A673 (cell line): ENCODE results near the gene PDZD4. TPM values are rescaled to one million over a fixed set of nuclear protein-coding genes. Genes with fewer than 3 reads are reported as not detected.

ENCODE experiments used
- BruUV-seq: library from RNA; stranded (reverse); fragments of 400-500 nt; replicated peaks from 2 replicates; lab custom pipeline; 2021; lab: Mats Ljungman, UMichigan
- CTCF ChIA-PET: fragments of 300-600 bp; sonication (Branson Sonifier 250); formaldehyde crosslinking; loops from one replicate; lab custom pipeline; 2022; ENCODE audit warnings: antibody characterized with exemption; lab: Charles Lee
- POLR2A ChIA-PET: fragments of 300-600 bp; sonication (Branson Sonifier 250); formaldehyde crosslinking; loops from one replicate; lab custom pipeline; 2022; ENCODE audit warnings: antibody characterized with exemption; ENCODE audit not compliant: low non-redundant PET; lab: Charles Lee
- DNase-seq: peaks from one replicate; pipeline ENCODE4 v3.0.0-alpha.2; 2015; ENCODE audit warnings: low spot score
- H3K27ac ChIP-seq: fragments of 200-600 bp; sonication (generic); 2 replicates; pipeline ENCODE4 v1.5.1; 2016; ENCODE audit warnings: mixed run types, low read depth, mild to moderate bottlenecking, mixed read lengths, antibody characterized with exemption, low read length; ENCODE audit not compliant: poor library complexity, severe bottlenecking
- H3K27me3 ChIP-seq: fragments of 200-600 bp; sonication (generic); replicated peaks from 2 replicates; pipeline ENCODE4 v1.6.1; 2017; ENCODE audit warnings: mixed run types, low read depth, mild to moderate bottlenecking, mixed read lengths, antibody characterized with exemption, low read length; ENCODE audit not compliant: insufficient read depth, poor library complexity
- H3K36me3 ChIP-seq: fragments of 200-600 bp; sonication (generic); 2 replicates; pipeline ENCODE4 v1.6.1; 2016; ENCODE audit warnings: mixed run types, mild to moderate bottlenecking, mixed read lengths, antibody characterized with exemption, low read length; ENCODE audit not compliant: insufficient read depth, poor library complexity, severe bottlenecking
- H3K4me1 ChIP-seq: fragments of 200-600 bp; sonication (generic); 2 replicates; pipeline ENCODE4 v1.6.1; 2017; ENCODE audit warnings: mixed run types, mild to moderate bottlenecking, mixed read lengths, antibody characterized with exemption, low read length; ENCODE audit not compliant: insufficient read depth, poor library complexity, severe bottlenecking
- H3K4me3 ChIP-seq: fragments of 200-600 bp; sonication (generic); 2 replicates; pipeline ENCODE4 v1.5.1; 2016; ENCODE audit warnings: low read depth, mixed run types, mild to moderate bottlenecking, mixed read lengths, low read length; ENCODE audit not compliant: poor library complexity, severe bottlenecking
- H3K9me3 ChIP-seq: fragments of 200-600 bp; sonication (generic); 2 replicates; pipeline ENCODE4 v1.6.1; 2016; ENCODE audit warnings: mixed run types, low read depth, mild to moderate bottlenecking, mixed read lengths, antibody characterized with exemption, low read length; ENCODE audit not compliant: poor library complexity, severe bottlenecking
- EZH2 ChIP-seq: fragments of 200-600 bp; sonication (generic); IDR thresholded peaks from 2 replicates; pipeline ENCODE4 v1.6.1; 2017; ENCODE audit warnings: borderline replicate concordance, low read depth, mild to moderate bottlenecking, mixed read lengths, antibody characterized with exemption, low read length; ENCODE audit not compliant: poor library complexity, severe bottlenecking
- intact Hi-C: fragments of 100-400 bp; cut with micrococcal nuclease; formaldehyde crosslinking; loops from one replicate; pipeline ENCODE4 v1.10.0; 2022; ENCODE audit not compliant: unreplicated experiment
- total RNA-seq: library from RNA; stranded (reverse); gene quantifications from 2 replicates; pipeline ENCODE4 v1.2.3, GENCODE V29; 2021
- TF ChIP-seq, protein P1 (sequence below): fragments of 300-800, 200-600 bp; sonication (generic); conservative IDR thresholded peaks from 2 replicates; pipeline ENCODE4 v1.5.1; 2017; ENCODE audit warnings: low read depth, mild to moderate bottlenecking, antibody characterized with exemption, low read length, moderate library complexity, mixed read lengths

The PDZD4 gene
- total RNA-seq, 1 experiment from 2014 or later = 2.6 TPM

DNA sequence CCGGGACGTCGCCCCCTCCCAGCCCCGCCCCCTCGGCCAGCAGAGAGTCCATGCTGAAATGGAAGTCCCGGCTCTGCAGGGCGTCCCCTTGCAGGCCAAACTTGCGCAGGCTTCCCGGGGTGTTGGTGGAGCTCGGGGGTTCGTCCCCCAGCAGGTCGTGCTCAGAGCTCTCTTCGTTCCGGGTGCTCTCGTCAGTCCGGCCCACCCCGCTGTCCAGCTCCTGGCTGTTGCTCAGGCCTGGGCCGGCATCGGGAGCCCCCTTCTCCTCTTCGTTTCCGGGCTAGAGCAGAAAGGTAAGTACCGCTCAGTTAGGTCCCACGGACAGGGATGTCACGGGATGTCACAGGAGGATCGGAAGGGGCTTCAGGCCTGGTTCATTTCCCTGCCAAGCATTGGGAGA is 25.7 kb downstream of the PDZD4 start:
- Histone ChIP-seq H3K27me3 (no peaks in the 10 kb centered on the region), H3K27ac (no peak overlapping the region), H3K4me1 (no peaks in the 10 kb centered on the region), H3K9me3 (no peaks in the 10 kb centered on the region), H3K4me3 (no peak overlapping the region), H3K36me3 (no peaks in the 10 kb centered on the region)
- DNase-seq = no peak
- BruUV-seq = no TSS peak
- CTCF ChIA-PET = no interaction called here
- TF ChIP-seq, protein P1, sequence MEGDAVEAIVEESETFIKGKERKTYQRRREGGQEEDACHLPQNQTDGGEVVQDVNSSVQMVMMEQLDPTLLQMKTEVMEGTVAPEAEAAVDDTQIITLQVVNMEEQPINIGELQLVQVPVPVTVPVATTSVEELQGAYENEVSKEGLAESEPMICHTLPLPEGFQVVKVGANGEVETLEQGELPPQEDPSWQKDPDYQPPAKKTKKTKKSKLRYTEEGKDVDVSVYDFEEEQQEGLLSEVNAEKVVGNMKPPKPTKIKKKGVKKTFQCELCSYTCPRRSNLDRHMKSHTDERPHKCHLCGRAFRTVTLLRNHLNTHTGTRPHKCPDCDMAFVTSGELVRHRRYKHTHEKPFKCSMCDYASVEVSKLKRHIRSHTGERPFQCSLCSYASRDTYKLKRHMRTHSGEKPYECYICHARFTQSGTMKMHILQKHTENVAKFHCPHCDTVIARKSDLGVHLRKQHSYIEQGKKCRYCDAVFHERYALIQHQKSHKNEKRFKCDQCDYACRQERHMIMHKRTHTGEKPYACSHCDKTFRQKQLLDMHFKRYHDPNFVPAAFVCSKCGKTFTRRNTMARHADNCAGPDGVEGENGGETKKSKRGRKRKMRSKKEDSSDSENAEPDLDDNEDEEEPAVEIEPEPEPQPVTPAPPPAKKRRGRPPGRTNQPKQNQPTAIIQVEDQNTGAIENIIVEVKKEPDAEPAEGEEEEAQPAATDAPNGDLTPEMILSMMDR = no peak
- no peak for TF ChIP-seq EZH2
- POLR2A ChIA-PET = no interaction called here
- intact Hi-C loops = no loop called here

DNA sequence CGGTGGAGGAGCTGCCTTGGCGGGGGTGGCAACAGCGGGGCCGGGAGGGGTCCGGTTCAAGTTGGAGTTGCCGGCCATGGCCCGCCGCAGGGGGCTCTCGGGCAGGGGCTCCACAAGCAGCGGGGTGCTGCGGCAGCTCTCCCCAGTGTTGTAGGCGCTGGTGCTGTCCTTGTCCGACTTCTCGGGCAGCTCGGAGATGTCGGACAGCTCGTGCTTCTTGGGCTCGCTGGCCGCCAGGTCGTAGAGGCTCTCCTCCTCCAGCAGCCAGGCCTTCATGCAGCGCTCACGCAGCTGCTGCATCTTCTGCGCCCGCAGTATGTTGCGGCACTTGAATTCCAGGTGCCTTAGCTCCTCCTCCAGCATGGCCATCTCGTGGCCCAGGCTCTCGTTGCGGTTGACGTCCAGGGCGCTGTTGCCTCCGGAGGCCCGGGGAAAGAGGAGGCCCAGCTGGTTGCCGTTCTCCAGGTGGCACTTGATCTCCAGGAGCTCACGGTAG is 26.2 kb downstream of the PDZD4 start:
- Histone ChIP-seq H3K4me3 (no peak overlapping the region), H3K36me3 (no peaks in the 10 kb centered on the region), H3K4me1 (no peaks in the 10 kb centered on the region), H3K27ac (no peak overlapping the region), H3K27me3 (no peaks in the 10 kb centered on the region), H3K9me3 (no peaks in the 10 kb centered on the region)
- intact Hi-C loops = no loop called here
- POLR2A ChIA-PET = no interaction called here
- no TSS peak for BruUV-seq
- DNase-seq = no peak
- CTCF ChIA-PET = no interaction called here
- TF ChIP-seq, protein P1 = no peak
- TF ChIP-seq EZH2 = no peak

DNA sequence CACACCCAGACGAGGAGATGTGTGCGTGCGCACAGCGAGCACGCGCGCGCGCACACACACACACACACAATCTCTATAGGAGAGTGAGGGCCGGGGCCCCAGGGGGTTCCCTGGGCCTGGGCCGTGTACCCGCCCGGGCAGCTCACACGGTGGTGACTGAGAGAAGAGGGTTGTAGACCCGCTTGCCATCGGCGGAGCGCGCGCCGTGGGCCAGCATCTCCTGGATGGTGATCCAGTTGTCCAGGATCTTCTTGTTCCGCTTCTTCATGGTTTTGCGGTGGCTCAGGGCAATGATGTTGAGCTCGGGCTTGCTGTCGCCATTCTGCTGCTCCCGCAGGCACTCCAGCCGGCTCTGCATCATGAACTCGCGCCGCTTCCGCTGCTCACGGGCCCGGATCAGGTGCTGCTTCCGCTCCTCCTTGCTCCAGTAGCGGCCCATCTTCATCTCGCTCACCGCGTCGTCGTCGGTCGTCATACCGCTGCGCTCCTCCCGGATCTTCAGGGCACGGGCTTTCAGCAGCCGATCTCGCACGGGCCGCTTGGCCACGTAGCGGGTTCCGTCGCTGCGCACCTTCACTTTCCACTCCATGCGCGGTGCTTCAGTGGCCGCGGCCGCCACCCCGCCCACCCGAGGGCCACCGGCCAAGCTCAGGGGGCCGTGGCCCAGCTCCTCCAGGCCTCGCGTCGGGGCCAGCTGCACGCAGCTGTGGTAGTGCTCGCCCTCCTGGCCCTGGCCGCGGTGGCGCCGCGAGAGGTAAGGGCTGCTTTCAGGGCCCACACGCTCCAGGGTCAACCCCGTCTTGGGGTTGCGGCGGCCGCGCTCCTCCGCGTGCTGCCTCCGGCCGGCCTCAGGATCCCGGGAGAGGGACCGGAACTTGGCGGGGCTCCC is 26.9 kb downstream of the PDZD4 start:
- no peak for DNase-seq
- Histone ChIP-seq H3K27me3 (no peaks in the 10 kb centered on the region), H3K36me3 (peaks cover 2% of the 10 kb centered on the region), H3K4me3 (no peak overlapping the region), H3K9me3 (no peaks in the 10 kb centered on the region), H3K4me1 (no peaks in the 10 kb centered on the region), H3K27ac (no peak overlapping the region)
- intact Hi-C loops = no loop called here
- ChIA-PET CTCF (no interaction called here), POLR2A (no interaction called here)
- no TSS peak for BruUV-seq
- TF ChIP-seq EZH2 = no peak
